Measurements from ENCODE around the gene SECISBP2. TPM values are rescaled to one million over a fixed set of nuclear protein-coding genes. Genes with fewer than 3 reads are reported as not detected.
"Not testable (repeated sequence)": the region's sequence is repeated elsewhere in the genome, so short reads cannot be mapped to it uniquely, and the experiment has no call there.

The SECISBP2 gene
- total RNA-seq, 2 experiments from 2014 or later, result 42.8 to 45.8 TPM

- Mint-ChIP-seq H3K27ac (no peak overlapping the region), H3K36me3 (ENCODE audit: low read depth) (peaks cover 31% of the 10 kb centered on the region), H3K27me3 (ENCODE audit: low read depth) (no peaks in the 10 kb centered on the region), H3K9me3 (no peaks in the 10 kb centered on the region), H3K4me3 (no peak overlapping the region), H3K4me1 (ENCODE audit: low read depth) (peaks cover 4% of the 10 kb centered on the region)
- intact Hi-C loops (cut with micrococcal nuclease), result no loop called here
- DNase-seq, result no peak
- CTCF ChIA-PET, result no interaction called here
Measured at GRCh38 chr9:89363311-89363670, 45.0 kb downstream of the SECISBP2 start.

DNA sequence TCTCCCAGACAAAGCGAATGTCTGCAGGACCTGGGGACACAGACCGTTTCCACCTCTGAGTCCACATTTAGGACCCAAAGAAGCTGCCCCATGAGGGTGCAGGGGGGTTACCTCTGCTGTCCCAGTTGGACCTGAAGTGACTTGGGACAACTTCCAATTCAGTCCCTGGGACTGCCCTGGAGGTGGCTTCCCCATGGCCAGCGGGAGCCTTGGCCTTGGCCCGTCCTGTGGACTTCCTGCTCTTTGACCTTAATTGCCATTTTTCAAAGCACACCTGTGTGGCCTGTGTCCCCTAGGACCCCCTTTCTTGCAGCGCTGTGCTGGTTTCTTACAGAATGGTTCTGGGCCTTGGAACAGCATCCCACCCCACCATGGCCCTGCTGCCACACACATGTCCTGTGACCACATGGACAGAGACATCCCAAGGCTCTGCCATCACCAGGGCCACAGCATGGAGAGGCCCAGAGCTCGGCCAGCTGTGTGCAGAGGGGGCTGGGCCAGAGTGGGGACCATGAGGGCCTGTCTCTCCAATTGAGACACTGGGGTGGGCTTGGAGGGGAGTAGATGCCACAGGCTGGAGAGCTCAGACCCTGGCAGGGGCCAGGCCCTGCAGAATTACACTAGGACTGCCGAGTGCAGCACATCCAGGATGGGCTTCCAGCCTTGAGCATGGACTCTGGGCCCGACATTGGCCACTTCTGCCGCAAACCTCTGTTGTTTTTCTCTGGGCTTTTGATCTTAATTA is 45.8 kb downstream of the SECISBP2 start:
- H3K27ac Mint-ChIP-seq, result no peak overlapping the region
- CTCF ChIA-PET, result no interaction called here
- H3K4me1 Mint-ChIP-seq (ENCODE audit: low read depth), result peaks cover 4% of the 10 kb centered on the region
- H3K4me3 Mint-ChIP-seq, result no peak overlapping the region
- no peak for DNase-seq
- intact Hi-C loops (cut with micrococcal nuclease), result no loop called here
- H3K36me3 Mint-ChIP-seq (ENCODE audit: low read depth), result peaks cover 24% of the 10 kb centered on the region
- no peaks in the 10 kb centered on the region for H3K9me3 Mint-ChIP-seq
- H3K27me3 Mint-ChIP-seq (ENCODE audit: low read depth), result no peaks in the 10 kb centered on the region

GRCh38 chr9:89364666-89365531 is 46.6 kb downstream of the SECISBP2 start:
- Mint-ChIP-seq H3K4me3 (no peak overlapping the region), H3K27ac (no peak overlapping the region), H3K36me3 (ENCODE audit: low read depth) (peaks cover 20% of the 10 kb centered on the region), H3K9me3 (no peaks in the 10 kb centered on the region), H3K27me3 (ENCODE audit: low read depth) (no peaks in the 10 kb centered on the region), H3K4me1 (ENCODE audit: low read depth) (peaks cover 4% of the 10 kb centered on the region)
- intact Hi-C loops (cut with micrococcal nuclease), result no loop called here
- CTCF ChIA-PET, result no interaction called here
- DNase-seq, result no peak

DNA sequence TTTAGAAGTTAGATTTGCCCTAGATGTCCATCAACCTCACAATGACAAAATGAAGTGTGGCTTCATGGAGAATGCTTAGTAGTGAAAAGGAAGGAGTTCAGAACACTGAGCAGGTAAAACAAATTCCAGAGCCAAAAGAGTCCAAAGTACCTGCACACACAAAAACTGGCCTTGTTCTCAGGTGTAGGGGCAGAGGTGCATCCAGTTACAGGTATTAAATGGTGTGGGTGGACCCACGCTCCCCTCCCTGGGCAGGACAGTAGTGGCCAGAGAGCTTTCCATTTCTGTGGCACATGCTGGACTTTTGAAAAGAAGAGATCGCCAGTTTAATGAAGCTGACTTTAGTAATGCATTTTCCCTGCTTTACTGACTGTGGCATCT is 47.2 kb downstream of the SECISBP2 start:
- Mint-ChIP-seq H3K36me3 (ENCODE audit: low read depth) (peaks cover 13% of the 10 kb centered on the region), H3K27me3 (ENCODE audit: low read depth) (no peaks in the 10 kb centered on the region), H3K27ac (no peak overlapping the region), H3K9me3 (no peaks in the 10 kb centered on the region), H3K4me3 (no peak overlapping the region), H3K4me1 (ENCODE audit: low read depth) (peaks cover 4% of the 10 kb centered on the region)
- intact Hi-C loops (cut with micrococcal nuclease), result no loop called here
- CTCF ChIA-PET, result no interaction called here
- no peak for DNase-seq

DNA sequence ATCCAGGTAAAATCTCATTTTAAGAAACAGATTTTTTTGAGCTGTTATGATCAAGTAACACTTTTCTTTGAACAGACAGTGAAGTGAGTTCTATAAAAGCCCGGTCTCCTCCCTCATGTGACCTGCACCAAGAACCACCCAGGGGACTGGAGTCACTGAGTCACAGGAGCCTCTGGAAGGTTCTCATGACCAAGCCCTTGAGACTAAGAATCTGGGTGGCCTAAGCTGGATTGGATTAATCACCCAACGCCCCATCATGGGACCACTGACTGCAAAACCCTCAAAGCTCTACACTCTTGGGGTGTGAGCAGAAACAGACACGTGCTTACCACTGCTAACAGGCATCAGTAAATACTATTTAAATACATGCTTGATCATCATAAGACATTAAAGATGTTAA is 48.4 kb downstream of the SECISBP2 start:
- Mint-ChIP-seq H3K4me1 (ENCODE audit: low read depth) (peaks cover 4% of the 10 kb centered on the region), H3K27ac (no peak overlapping the region), H3K9me3 (no peaks in the 10 kb centered on the region), H3K27me3 (ENCODE audit: low read depth) (no peaks in the 10 kb centered on the region), H3K36me3 (ENCODE audit: low read depth) (peaks cover 2% of the 10 kb centered on the region), H3K4me3 (no peak overlapping the region)
- CTCF ChIA-PET, result no interaction called here
- DNase-seq, result no peak
- intact Hi-C loops (cut with micrococcal nuclease), result no loop called here

- no peak overlapping the region for H3K4me3 Mint-ChIP-seq
- H3K9me3 Mint-ChIP-seq, result no peaks in the 10 kb centered on the region
- no peaks in the 10 kb centered on the region for H3K36me3 Mint-ChIP-seq (ENCODE audit: low read depth)
- DNase-seq, result no peak
- H3K4me1 Mint-ChIP-seq (ENCODE audit: low read depth), result peaks cover 4% of the 10 kb centered on the region
- no peak overlapping the region for H3K27ac Mint-ChIP-seq
- no peaks in the 10 kb centered on the region for H3K27me3 Mint-ChIP-seq (ENCODE audit: low read depth)
- CTCF ChIA-PET, result no interaction called here
- intact Hi-C loops (cut with micrococcal nuclease), result no loop called here
Measured at GRCh38 chr9:89367281-89367680, 49.0 kb downstream of the SECISBP2 start.

DNA sequence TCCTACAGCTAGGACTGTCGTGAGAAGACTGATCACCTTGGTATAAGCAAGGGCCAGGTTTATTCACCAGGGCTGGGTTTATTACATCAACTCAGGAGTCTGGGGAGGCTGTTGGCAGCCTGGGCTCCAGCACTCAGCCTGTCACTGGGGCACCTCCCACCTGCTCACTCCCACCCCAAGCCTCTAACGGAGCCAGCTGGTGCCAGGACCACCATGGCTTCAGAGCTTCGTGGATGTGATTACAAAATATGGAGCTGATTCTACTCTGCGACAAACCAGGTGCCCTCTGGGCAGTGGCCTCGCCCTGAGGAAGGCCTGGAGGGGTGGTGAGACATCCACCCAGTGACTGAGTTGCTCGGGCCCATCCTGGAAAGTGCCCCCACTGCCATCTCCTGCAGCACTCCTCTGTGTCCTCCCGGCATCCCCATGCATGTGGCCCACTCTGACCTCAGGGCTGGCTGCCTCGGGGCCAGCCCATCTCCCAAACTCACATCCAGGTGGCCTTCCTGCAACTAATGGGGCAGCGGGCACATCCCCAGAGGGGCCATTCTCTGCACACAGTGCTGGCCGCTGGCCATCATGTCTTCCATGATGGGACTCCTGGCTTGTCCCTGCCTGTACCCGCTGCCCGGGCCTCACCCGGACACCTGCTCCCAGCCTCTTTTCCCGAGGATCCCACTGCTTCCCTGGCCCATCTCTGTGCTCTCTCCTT is 49.6 kb downstream of the SECISBP2 start:
- DNase-seq, result no peak
- no peaks in the 10 kb centered on the region for H3K36me3 Mint-ChIP-seq (ENCODE audit: low read depth)
- H3K4me3 Mint-ChIP-seq, result no peak overlapping the region
- H3K4me1 Mint-ChIP-seq (ENCODE audit: low read depth), result peaks cover 4% of the 10 kb centered on the region
- no peak overlapping the region for H3K27ac Mint-ChIP-seq
- CTCF ChIA-PET, result no interaction called here
- intact Hi-C loops (cut with micrococcal nuclease), result no loop called here
- H3K9me3 Mint-ChIP-seq, result no peaks in the 10 kb centered on the region
- no peaks in the 10 kb centered on the region for H3K27me3 Mint-ChIP-seq (ENCODE audit: low read depth)

GRCh38 chr9:89368550-89368949 is 50.2 kb downstream of the SECISBP2 start:
- Mint-ChIP-seq H3K4me1 (ENCODE audit: low read depth) (peaks cover 4% of the 10 kb centered on the region), H3K4me3 (no peak overlapping the region), H3K9me3 (no peaks in the 10 kb centered on the region), H3K36me3 (ENCODE audit: low read depth) (no peaks in the 10 kb centered on the region), H3K27me3 (ENCODE audit: low read depth) (no peaks in the 10 kb centered on the region), H3K27ac (no peak overlapping the region)
- intact Hi-C loops (cut with micrococcal nuclease), result no loop called here
- no peak for DNase-seq
- CTCF ChIA-PET, result interaction anchor here (0.6 kb wide), 1 partner anchor 181 kb away, joined by 3 read pairs; no protein-coding TSS in a partner anchor

- CTCF ChIA-PET, result interaction anchor here (0.6 kb wide), 1 partner anchor 180 kb away, joined by 3 read pairs; no protein-coding TSS in a partner anchor
- no peaks in the 10 kb centered on the region for H3K9me3 Mint-ChIP-seq
- no peaks in the 10 kb centered on the region for H3K27me3 Mint-ChIP-seq (ENCODE audit: low read depth)
- DNase-seq, result no peak
- peaks cover 4% of the 10 kb centered on the region for H3K4me1 Mint-ChIP-seq (ENCODE audit: low read depth)
- no peak overlapping the region for H3K4me3 Mint-ChIP-seq
- intact Hi-C loops (cut with micrococcal nuclease), result no loop called here
- no peaks in the 10 kb centered on the region for H3K36me3 Mint-ChIP-seq (ENCODE audit: low read depth)
- no peak overlapping the region for H3K27ac Mint-ChIP-seq
Measured at GRCh38 chr9:89368978-89369377, 50.7 kb downstream of the SECISBP2 start.

- H3K27ac Mint-ChIP-seq, result no peak overlapping the region
- H3K36me3 Mint-ChIP-seq (ENCODE audit: low read depth), result no peaks in the 10 kb centered on the region
- CTCF ChIA-PET, result no interaction called here
- intact Hi-C loops (cut with micrococcal nuclease), result no loop called here
- H3K4me3 Mint-ChIP-seq, result no peak overlapping the region
- H3K4me1 Mint-ChIP-seq (ENCODE audit: low read depth), result peaks cover 6% of the 10 kb centered on the region
- no peaks in the 10 kb centered on the region for H3K9me3 Mint-ChIP-seq
- no peak for DNase-seq
- no peaks in the 10 kb centered on the region for H3K27me3 Mint-ChIP-seq (ENCODE audit: low read depth)
Measured at GRCh38 chr9:89370593-89370992, 52.3 kb downstream of the SECISBP2 start.

GRCh38 chr9:89371791-89372190 is 53.5 kb downstream of the SECISBP2 start:
- H3K9me3 Mint-ChIP-seq; intact Hi-C loops (cut with micrococcal nuclease): not testable (repeated sequence)

GRCh38 chr9:89372230-89372816 is 54.0 kb downstream of the SECISBP2 start:
- Mint-ChIP-seq H3K36me3 (ENCODE audit: low read depth) (peaks cover 7% of the 10 kb centered on the region), H3K27ac (no peak overlapping the region), H3K4me3 (no peak overlapping the region), H3K4me1 (ENCODE audit: low read depth) (peaks cover 13% of the 10 kb centered on the region), H3K9me3 (no peaks in the 10 kb centered on the region), H3K27me3 (ENCODE audit: low read depth) (no peaks in the 10 kb centered on the region)
- CTCF ChIA-PET, result no interaction called here
- intact Hi-C loops (cut with micrococcal nuclease), result no loop called here
- no peak for DNase-seq

More at GRCh38 chr9:89371791-89372190, 53.5 kb downstream of the SECISBP2 start:
- H3K4me3 Mint-ChIP-seq; CTCF ChIA-PET; DNase-seq; H3K27me3 Mint-ChIP-seq (ENCODE audit: low read depth); H3K36me3 Mint-ChIP-seq (ENCODE audit: low read depth); H3K27ac Mint-ChIP-seq: not testable (repeated sequence)
- peaks cover 12% of the 10 kb centered on the region for H3K4me1 Mint-ChIP-seq (ENCODE audit: low read depth)

Data from activated naive CD4-positive, alpha-beta T cell treated with anti-CD3 and anti-CD28 coated beads for 36 hours (primary cell).